WI38 (cell line): Measurements from ENCODE around the gene C1QTNF5.

Source experiments
- H3K4me3 ChIP-seq: 2 replicates; pipeline ENCODE4 v1.5.1; 2011; ENCODE audit warnings: low read depth, mild to moderate bottlenecking, control low read depth, low read length
- TF ChIP-seq, protein P1 (sequence below): IDR thresholded peaks from 2 replicates; pipeline ENCODE4 v1.5.1; 2012; ENCODE audit warnings: low read depth, mild to moderate bottlenecking, control low read depth, low read length

Gene C1QTNF5

DNA sequence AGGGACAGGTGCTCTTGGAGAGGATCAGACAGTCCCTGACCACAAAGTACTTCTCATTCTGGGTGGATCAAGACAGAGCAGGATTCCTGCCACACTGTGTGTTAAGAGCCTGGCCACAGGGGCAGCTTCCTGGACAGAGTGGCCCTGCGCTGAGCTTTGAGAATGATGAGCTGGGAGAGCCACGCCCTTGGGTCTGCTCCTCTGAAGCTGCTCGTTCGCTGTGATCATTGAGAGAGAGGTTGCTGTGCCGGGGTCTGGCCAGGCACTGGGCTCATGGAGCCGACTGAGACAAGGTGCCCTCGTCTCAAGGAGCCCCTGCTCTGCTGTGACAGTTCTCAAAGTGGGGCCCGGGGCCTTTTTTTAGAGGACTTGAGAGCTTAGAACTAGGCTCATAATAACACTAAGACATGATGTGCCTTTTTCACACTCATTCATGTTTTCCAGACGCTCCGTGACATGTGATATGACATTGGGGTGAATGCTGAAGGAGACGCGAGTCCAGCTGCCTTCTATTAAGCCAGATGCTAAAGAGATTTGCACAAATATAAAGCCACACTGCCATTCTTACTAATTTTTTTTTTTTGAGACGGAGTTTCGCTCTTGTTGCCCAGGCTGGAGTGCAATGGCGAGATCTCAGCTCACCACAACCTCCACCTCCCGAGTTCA, 7.4 kb upstream of the C1QTNF5 start:
- H3K4me3 ChIP-seq = no peak overlapping the region
- TF ChIP-seq, protein P1, sequence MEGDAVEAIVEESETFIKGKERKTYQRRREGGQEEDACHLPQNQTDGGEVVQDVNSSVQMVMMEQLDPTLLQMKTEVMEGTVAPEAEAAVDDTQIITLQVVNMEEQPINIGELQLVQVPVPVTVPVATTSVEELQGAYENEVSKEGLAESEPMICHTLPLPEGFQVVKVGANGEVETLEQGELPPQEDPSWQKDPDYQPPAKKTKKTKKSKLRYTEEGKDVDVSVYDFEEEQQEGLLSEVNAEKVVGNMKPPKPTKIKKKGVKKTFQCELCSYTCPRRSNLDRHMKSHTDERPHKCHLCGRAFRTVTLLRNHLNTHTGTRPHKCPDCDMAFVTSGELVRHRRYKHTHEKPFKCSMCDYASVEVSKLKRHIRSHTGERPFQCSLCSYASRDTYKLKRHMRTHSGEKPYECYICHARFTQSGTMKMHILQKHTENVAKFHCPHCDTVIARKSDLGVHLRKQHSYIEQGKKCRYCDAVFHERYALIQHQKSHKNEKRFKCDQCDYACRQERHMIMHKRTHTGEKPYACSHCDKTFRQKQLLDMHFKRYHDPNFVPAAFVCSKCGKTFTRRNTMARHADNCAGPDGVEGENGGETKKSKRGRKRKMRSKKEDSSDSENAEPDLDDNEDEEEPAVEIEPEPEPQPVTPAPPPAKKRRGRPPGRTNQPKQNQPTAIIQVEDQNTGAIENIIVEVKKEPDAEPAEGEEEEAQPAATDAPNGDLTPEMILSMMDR = no peak

DNA sequence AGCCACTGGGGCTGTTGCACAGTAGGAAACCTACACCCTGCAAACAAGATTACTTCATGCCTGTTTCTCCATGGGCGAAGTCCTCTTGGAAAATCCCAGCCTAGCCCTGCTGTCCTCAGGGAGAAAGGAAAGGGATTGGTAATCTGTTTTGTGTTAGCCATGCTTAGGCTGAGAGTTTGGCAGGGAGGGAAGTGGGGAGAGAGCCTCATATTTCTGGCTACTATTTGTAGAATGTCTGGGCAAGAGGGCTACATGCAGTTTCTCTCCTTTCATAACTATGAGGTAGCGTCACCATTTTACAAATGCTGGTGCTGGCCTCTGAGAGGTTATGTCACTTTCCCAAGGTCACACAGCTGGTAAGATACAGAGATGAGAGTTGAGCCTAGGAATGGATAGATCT, 6.6 kb upstream of the C1QTNF5 start:
- TF ChIP-seq, protein P1 = no peak
- H3K4me3 ChIP-seq = no peak overlapping the region

DNA sequence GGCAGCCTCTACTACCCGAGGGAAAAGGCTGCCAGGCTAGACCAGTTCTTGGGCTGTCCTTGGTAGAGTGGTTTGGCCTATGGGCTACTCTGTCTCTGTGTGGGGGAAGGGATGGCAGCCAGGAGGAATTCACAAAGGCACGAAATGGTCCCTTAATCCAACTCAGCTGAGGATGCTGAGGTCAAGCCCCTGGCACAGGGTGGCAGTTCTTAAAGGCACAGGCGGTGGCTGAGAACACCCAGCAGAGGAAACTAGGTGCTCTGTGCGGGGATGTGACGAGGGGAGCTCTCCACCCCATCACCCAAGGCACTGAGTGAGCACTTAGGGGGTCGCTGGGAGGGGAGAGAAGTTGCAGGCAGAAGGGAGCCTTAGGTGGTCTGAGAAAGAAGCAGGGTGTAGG, 5.9 kb upstream of the C1QTNF5 start, which contains the start of gene MFRP:
Gene MFRP (minus strand): TSS at position 101 of the 400 bp plus-strand sequence. CDS start 192 bp downstream, outside the sequence.
- TF ChIP-seq, protein P1 = no peak
- H3K4me3 ChIP-seq = no peak within 1 kb of the TSS

DNA sequence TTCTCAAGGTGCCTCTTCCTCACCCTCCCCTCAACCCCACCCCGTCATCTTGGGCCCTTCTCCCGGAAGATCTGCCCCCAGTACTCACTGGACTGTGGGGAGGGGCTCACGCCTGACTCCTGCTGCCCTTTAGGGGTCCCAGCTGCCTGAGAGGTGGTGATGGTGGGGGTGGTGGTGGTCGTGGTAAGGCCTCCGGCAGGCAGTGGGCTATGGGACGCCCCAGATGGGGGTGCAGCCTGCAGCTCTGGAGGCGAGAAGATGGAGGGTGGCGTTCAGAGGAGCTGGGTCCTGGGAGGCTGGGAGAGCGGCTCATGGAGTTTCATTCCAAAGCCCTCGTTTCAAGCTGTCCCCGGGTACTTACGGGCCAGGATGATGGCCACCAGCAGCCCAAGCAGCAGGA, 5.0 kb upstream of the C1QTNF5 start:
- TF ChIP-seq, protein P1 = no peak
- H3K4me3 ChIP-seq = no peak overlapping the region

DNA sequence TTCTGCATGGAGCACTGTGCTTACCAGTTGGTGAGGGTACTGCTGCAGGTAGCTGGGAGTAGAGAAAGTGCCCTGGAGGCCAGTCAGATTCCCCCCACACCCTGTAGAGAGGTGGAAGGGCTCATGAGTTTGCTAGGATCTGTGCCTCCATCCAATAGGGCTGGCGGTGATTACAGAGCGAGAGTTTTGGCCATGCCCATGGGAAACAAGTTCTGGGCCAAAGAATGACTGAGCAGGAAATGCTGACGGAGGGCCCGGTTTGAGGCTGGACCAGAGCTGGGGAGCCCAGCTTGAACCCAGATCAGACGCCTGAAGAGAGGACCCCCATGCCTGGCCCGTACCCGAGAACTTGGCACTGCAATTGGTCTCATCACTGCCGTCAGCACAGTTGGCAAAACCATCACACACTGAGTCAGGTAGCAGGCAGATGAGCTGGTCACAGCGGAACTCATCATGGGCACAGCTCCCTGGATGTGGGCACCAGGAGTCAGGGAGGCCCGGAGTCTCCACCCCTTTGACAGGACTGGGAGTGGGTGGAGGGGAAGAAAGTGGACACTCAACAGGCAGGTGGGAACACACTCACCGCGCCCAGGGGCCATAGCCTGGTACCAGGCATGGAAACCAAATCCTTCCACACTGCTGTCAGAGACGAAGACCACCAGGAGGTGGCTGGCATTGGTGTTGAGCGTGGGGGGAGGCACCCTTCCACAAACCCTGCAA, 3.8 kb upstream of the C1QTNF5 start:
- TF ChIP-seq, protein P1 = no peak
- no peak overlapping the region for H3K4me3 ChIP-seq

DNA sequence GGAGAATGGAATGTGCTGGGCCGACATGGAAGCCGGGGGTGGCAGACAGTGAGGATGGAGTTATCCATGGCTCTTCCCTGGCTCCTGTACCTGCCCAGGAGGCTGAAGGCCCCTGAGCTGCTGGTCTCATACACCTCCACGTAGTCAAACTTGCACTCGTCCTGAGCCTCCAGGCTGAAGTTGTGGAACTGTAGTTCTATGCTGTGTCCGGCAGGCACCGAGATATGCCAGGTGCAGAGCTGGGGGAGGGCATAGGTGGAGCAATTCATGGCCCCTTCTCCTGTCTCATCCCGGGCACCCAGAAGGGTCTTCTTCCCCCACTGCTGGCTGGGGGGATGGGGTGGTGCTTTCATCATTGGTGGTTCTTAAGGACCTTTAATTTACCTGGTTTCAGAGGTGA, 3.0 kb upstream of the C1QTNF5 start:
- no peak overlapping the region for H3K4me3 ChIP-seq
- TF ChIP-seq, protein P1 = no peak
